Progenitor cell of endocrine pancreas (in vitro differentiated cells): Measurements from ENCODE around the gene CAPRIN2. TPM values are rescaled to one million over a fixed set of nuclear protein-coding genes. Genes with fewer than 3 reads are reported as not detected.
A peak's percentile ranks its signal among the peaks of the same experiment; 100 is the strongest.

Source experiments
- DNase-seq: peaks from one replicate; pipeline ENCODE4 v3.0.0; 2021; ENCODE audit warnings: low spot score; ENCODE audit not compliant: unreplicated experiment
- H3K27ac Mint-ChIP-seq: 2 replicates; pipeline ENCODE4 v1.8.0; 2021; ENCODE audit warnings: mild to moderate bottlenecking, moderate library complexity, mixed read lengths
- H3K27me3 Mint-ChIP-seq: 2 replicates; pipeline ENCODE4 v1.8.0; 2021; ENCODE audit warnings: mixed read lengths
- H3K36me3 Mint-ChIP-seq: 2 replicates; pipeline ENCODE4 v1.8.0; 2022; ENCODE audit warnings: mixed read lengths; ENCODE audit not compliant: insufficient read depth
- H3K4me1 Mint-ChIP-seq: 2 replicates; pipeline ENCODE4 v1.8.0; 2021; ENCODE audit warnings: low read depth, mixed read lengths
- H3K4me3 Mint-ChIP-seq: 2 replicates; pipeline ENCODE4 v1.8.0; 2021; ENCODE audit warnings: low read depth, mild to moderate bottlenecking, moderate library complexity, mixed read lengths
- H3K9me3 Mint-ChIP-seq: 2 replicates; pipeline ENCODE4 v1.8.0; 2021; ENCODE audit warnings: low read depth, mixed read lengths
- CTCF ChIP-seq: fragments of 200-600 bp; sonication (generic); IDR thresholded peaks from one replicate; pipeline ENCODE4 v1.5.0; 2021; ENCODE audit warnings: antibody characterized with exemption, mild to moderate bottlenecking; ENCODE audit not compliant: unreplicated experiment
- long read RNA-seq: library from polyadenylated mRNA; unstranded; transcript quantifications from one replicate; pipeline ENCODE4 v2.0.0, GENCODE V29; 2020
- total RNA-seq: library from RNA; stranded (reverse); gene quantifications from 2 replicates; pipeline ENCODE4 v1.2.1, GENCODE V29; 2021

Gene CAPRIN2, protein sequence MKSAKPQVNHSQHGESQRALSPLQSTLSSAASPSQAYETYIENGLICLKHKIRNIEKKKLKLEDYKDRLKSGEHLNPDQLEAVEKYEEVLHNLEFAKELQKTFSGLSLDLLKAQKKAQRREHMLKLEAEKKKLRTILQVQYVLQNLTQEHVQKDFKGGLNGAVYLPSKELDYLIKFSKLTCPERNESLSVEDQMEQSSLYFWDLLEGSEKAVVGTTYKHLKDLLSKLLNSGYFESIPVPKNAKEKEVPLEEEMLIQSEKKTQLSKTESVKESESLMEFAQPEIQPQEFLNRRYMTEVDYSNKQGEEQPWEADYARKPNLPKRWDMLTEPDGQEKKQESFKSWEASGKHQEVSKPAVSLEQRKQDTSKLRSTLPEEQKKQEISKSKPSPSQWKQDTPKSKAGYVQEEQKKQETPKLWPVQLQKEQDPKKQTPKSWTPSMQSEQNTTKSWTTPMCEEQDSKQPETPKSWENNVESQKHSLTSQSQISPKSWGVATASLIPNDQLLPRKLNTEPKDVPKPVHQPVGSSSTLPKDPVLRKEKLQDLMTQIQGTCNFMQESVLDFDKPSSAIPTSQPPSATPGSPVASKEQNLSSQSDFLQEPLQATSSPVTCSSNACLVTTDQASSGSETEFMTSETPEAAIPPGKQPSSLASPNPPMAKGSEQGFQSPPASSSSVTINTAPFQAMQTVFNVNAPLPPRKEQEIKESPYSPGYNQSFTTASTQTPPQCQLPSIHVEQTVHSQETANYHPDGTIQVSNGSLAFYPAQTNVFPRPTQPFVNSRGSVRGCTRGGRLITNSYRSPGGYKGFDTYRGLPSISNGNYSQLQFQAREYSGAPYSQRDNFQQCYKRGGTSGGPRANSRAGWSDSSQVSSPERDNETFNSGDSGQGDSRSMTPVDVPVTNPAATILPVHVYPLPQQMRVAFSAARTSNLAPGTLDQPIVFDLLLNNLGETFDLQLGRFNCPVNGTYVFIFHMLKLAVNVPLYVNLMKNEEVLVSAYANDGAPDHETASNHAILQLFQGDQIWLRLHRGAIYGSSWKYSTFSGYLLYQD
- total RNA-seq, result 82.2 and 91.5 TPM in 2 replicates
- long read RNA-seq, partial matches to known transcripts, result 18 of 55 reads
- long read RNA-seq, other reads (novel, unspliced or antisense), result 37 of 55 reads

DNA sequence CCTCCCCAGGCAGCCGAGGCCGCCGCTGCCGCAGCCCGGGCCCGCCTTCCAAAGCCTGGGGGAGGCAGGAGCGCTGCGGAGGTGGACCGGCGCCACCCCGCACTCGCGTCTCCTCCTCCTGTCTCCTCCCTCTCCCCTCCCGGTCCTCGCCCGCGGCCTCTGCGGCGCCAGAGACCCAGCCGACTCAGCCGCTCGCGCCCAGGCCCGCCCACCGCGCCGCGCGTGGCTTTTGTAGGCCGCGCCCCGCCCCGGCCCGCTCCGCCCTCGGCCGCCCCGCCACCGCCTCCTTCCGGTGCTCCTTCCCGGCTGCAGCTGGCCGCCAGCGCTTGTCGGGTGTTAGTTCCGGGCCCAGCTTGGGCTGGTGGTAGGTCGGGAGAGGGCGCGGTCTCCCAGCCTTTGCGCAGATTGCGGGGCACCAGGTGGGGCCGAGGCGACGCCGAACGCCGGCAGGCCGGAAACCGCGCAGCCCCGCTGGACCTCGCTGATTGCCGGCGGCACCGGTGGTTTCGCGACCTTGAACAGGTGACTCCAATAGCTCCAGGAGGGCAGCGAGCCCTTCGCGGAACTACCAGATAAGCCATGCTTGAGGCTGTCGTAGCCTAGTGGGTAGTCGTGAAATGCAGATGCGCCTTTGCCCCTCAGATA is at the start of gene CAPRIN2:
Gene CAPRIN2, minus strand, starts transcription at position 202 of the 645 bp plus-strand sequence. CDS start 1,431 bp downstream, outside the sequence.
- peak within 1 kb of the TSS; percentile 98 for H3K27ac Mint-ChIP-seq
- peak within 1 kb of the TSS; percentile 97 for H3K4me3 Mint-ChIP-seq

GRCh38 chr12:30797689-30798088 is 42.9 kb upstream of the CAPRIN2 start:
- DNase-seq, result no peak
- H3K4me3 Mint-ChIP-seq, result peak overlapping the region; percentile 80
- peaks cover 23% of the 10 kb centered on the region for H3K27me3 Mint-ChIP-seq
- H3K27ac Mint-ChIP-seq, result no peak overlapping the region
- TF ChIP-seq CTCF, result no peak
- no peaks in the 10 kb centered on the region for H3K9me3 Mint-ChIP-seq
- peaks cover 23% of the 10 kb centered on the region for H3K4me1 Mint-ChIP-seq
- peaks cover 2% of the 10 kb centered on the region for H3K36me3 Mint-ChIP-seq

More for the DNA sequence above, at the start of gene CAPRIN2:
- DNase-seq, result peak; percentile 100
- H3K4me1 Mint-ChIP-seq, result peaks cover 37% of the 10 kb centered on the region
- no peaks in the 10 kb centered on the region for H3K9me3 Mint-ChIP-seq
- H3K27me3 Mint-ChIP-seq, result no peaks in the 10 kb centered on the region
- H3K36me3 Mint-ChIP-seq, result peaks cover 1% of the 10 kb centered on the region
- peak; percentile 52 for TF ChIP-seq CTCF

DNA sequence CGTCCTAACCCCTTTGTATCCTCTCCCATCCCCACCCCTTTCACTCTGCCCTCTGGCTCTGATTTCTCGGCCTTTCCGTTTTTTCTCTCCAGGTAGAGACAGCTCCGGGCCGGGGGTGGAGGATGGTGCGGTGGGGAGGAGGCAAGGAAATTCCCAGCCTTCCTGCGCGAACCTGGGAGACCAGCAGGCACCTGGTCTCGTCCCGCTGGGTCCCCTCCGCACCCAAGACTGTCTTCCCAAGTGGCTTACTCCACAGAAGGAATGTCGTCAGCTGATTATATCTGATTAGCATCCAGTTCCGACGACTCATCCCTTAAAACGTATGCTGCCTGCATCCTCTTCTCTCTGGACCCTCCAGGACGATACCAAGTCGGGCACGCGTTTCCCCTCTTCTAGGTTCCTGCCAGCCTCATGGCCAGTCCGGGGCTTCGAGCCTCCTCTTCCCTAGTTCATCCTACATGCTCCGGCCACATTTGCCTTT is 42.2 kb upstream of the CAPRIN2 start:
- DNase-seq, result no peak
- Mint-ChIP-seq H3K4me3 (peak overlapping the region; percentile 80), H3K27ac (peak overlapping the region; percentile 57), H3K9me3 (no peaks in the 10 kb centered on the region), H3K27me3 (peaks cover 23% of the 10 kb centered on the region), H3K4me1 (peaks cover 24% of the 10 kb centered on the region), H3K36me3 (peaks cover 2% of the 10 kb centered on the region)
- no peak for TF ChIP-seq CTCF

DNA sequence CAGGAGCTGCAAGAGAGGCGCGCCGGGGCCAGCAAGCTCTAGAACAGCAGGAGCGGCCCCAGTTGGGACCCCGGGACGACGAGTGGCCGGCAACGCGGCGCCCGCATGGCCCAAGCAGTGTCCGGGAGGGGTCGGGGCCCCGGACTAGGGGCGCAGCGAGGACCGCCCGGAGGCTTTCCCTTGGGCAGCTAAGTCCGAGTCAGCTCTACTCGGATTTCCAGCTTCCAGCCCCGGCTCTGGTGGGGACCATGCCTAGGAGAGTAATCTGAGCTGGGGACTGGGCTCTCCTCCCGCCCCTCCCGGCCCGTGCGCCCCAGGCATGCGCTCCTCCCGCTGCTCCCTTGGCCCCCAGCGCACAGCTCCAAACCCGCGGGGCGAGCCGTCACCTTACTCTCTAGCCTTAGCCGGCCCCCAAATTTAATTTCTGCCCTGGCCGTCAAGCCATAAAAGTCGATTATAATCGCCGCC is 41.6 kb upstream of the CAPRIN2 start:
- DNase-seq, result peak; percentile 71
- TF ChIP-seq CTCF, result no peak
- peaks cover 2% of the 10 kb centered on the region for H3K36me3 Mint-ChIP-seq
- H3K4me1 Mint-ChIP-seq, result peaks cover 24% of the 10 kb centered on the region
- H3K27ac Mint-ChIP-seq, result no peak overlapping the region
- peak overlapping the region; percentile 80 for H3K4me3 Mint-ChIP-seq
- peaks cover 23% of the 10 kb centered on the region for H3K27me3 Mint-ChIP-seq
- H3K9me3 Mint-ChIP-seq, result no peaks in the 10 kb centered on the region
